Activated T-helper 1 cell treated with anti-CD3 and anti-CD28 coated beads, Interleukin-2, amount 50 U/mL, for 16 hours (primary cell): ENCODE data around the gene EDARADD.

Experiments used
- DNase-seq, 2 donors: peaks; one replicate each; pipeline ENCODE4 v3.0.0-alpha.2; 2020; ENCODE audit warnings: low read depth in 1 of 2, low spot score in 1 of 2

EDARADD gene

DNA sequence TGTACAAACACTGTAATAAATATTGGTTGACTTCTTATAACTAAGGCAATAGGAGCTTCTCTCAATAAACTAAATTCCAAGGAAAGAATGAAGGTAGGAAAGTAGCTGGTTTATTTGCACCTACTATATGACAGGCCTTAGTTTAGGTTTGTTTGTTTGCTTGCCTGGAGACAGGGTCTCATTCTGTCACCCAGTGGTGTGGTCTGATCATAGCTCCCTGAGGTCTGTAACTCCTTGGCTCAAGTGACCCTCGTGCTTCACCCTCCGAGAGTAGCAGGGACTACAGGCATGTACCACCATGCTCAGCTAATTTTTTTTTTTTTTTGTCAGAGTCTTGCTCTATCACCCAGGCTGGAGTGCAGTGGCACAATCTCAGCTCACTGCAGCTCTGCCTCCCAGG lies 1.9 kb upstream of the EDARADD start:
- DNase-seq, result no peak

- DNase-seq, result no peak
Observed at GRCh38 chr1:236394879-236395229, 768 bp downstream of the EDARADD start.

GRCh38 chr1:236395230-236395946 lies 1.3 kb downstream of the EDARADD start:
- peak; percentile 21 to 24 for DNase-seq

DNA sequence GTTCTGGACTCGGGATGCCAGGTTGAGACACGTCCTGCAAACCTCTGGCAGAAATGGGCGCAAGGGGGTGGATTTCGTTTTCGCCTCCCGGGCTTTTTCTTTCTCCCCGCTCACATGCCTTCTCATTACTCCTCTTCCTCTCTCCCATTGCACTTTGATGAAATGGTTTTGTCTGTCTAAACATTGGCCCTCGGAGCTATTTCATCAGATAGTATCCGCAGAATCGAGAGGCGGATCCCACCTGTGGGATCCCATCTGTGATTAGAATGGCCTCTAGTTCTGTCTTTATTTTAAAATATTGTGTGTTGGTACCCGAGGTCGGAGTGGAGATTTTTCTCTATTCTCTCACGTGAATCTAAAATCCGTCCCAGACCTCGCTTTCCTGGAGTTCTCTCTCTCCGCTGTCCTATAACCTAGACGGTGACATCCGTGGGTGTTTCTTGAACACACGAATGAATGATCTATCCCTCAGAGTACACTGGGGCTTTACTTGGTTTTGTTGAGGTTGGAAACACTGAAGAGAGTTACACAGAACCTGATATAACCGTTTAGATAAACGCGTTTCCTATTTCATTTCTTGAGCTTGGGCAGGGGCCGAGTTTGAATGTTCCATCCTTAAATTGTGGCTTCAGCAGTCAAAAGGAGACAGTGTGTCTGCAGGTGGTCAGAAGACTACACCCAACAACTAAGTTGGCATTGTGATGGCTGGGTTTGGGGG lies 2.0 kb downstream of the EDARADD start:
- no peak for DNase-seq

GRCh38 chr1:236396665-236397043 lies 2.6 kb downstream of the EDARADD start:
- no peak for DNase-seq

- DNase-seq, result no peak
Observed at GRCh38 chr1:236397173-236397759, 3.2 kb downstream of the EDARADD start.

DNA sequence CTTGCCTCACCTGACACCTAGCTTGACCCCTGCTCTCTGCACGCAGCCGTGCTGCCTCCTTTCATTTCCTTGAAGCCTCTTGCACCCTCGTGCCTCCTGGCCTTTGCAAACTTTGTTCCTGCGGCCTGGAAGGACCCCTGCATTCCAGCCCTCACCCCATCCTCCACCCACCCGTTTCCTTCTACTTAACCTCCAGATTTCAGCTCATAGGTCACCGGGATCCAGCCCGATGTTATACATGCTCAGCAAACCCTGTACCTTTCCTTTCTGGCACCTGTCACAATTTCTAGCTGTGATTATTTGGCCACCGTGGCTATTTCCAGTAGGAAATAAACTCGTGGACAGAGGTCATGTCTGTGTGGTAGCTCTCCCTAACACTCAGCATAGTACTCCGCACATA lies 4.5 kb downstream of the EDARADD start:
- no peak for DNase-seq

GRCh38 chr1:236400061-236400603 lies 6.0 kb downstream of the EDARADD start:
- DNase-seq, result no peak

DNA sequence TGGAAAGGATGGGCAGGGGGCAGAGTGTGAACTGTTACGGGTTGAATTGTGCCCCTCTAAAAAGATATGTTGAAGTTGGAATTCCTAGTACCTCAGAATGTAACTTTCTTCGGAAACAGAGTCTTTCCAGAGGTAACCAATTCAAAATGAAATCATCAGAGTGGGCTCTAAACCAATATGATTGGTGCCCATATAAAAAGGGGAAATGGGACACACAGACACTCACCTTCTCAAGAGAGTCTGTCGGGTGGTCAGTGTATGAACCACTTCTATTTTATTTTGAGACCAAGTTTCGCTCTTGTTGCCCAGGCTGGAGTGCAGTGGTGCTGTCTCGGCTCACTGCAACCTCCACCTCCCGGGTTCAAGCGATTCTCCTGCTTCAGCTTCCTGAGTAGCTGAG lies 7.6 kb downstream of the EDARADD start:
- no peak for DNase-seq

- no peak for DNase-seq
Observed at GRCh38 chr1:236403905-236404696, 10.0 kb downstream of the EDARADD start.

GRCh38 chr1:236407059-236407458 lies 13.0 kb downstream of the EDARADD start:
- DNase-seq, result no peak

DNA sequence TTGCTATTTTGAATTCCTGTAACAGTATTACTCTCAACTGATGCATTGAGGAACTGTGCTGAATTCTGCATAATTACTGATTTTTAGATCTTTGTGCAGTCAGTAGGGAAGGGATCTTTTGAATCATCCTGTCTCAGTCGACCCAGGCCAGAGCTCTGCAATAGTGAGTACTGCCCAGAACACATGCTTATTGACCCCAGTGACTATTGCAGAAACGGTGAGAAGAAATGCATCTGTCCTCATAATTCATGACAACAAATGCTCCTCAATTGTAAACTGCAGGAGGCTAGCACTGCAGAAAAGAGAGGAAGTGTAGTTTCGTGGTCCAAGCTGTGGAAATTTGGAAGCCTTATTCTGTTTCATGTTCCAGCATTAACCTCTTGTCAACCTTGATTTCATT lies 19.6 kb downstream of the EDARADD start:
- no peak for DNase-seq

DNA sequence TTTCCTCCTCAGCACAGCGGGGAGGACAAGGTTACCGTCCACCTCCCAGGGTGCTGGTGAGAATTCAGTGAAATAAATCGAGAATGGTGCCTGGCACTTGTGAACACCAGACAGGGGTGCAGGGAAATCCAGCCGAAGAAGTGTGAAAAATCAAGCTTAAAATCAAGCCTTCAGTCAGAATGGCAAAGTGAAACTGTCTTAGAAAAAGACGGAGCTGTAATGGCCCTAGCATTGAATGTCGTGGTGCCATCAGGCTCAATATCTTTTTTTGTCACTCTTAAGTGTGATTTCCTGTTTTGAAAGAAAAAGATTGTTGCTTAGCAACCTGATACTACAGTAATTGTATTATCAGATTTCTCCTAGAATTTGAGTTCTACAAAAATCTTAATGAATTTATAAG lies 22.1 kb downstream of the EDARADD start:
- DNase-seq, result peak in 1 of 2 donors; percentile 7

DNA sequence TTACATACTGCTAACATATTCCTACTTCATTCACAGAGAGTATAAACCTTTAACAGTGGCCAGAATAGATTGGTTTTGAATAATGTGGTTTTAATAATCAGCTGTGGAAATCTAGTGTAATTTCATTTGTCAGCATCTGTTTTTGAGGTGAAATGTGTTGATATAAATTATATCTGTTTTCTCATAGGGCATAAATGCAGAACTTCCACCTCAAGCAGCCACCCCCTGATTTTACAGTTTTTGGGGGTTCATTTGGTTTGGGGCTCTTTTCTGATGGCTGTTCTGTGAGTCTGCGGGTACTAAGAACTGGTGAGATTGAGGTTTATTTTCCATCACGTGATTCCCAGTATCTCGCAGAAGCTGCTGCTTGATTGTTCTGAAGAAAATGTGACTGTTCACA lies 23.2 kb downstream of the EDARADD start:
- no peak for DNase-seq

- DNase-seq, result no peak
Observed at GRCh38 chr1:236419502-236419901, 25.4 kb downstream of the EDARADD start.

- no peak for DNase-seq
Observed at GRCh38 chr1:236421022-236421421, 26.9 kb downstream of the EDARADD start.

GRCh38 chr1:236421850-236422516 lies 27.9 kb downstream of the EDARADD start:
- DNase-seq, result no peak

DNA sequence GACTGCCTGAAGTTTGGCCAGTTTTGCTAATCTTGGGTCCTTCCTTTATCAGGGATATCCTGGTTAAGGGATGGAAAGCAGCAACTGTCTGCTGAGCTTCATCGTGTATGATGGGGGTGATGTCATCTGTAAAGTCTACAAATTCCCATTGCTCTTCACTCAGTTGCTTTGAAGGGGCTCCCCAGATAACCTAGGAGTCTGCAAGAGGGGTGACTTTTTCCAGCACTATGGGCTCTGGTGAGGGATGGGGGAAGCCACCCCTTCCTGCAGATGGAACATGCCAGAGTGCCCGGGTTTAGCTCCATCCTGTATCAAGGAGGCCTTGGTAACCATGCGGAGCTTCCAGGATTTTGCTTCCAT lies 28.4 kb downstream of the EDARADD start:
- no peak for DNase-seq

DNA sequence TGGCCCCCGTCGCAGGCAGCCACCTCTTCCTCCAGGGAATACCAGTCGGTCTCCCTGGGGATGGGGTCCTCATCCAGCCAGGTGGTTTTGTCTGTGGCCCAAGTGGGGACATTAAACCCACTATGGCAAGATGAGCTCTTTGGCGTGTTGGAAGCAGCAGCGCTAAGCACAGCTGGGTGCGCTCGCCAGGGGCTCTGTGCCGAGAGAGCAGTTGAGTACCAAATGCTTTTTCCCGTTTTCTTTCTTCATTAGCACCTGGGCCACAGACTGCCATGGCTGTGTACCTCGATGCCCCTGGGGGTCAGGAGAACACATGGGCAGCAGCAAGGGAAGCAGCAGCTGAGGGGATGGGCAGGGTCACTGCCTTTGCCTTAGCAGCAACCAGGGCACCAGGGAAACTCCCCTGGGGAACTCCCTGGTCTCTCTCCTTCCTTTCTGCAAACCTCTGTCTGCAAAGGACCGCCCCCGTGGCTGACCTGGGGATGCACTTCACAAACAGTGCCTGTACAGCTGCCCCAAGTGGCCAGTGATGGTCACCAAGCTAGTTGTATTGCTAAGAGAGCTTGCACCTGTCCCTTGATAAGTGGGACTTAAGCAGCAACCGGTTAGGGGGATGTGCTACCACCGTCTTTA lies 31.1 kb downstream of the EDARADD start:
- DNase-seq, result no peak

GRCh38 chr1:236426215-236426614 lies 32.1 kb downstream of the EDARADD start:
- no peak for DNase-seq
